ENCODE results near the gene ZBTB7C.
A peak's percentile ranks its signal among the peaks of the same experiment; 100 is the strongest.

Gene ZBTB7C

DNA sequence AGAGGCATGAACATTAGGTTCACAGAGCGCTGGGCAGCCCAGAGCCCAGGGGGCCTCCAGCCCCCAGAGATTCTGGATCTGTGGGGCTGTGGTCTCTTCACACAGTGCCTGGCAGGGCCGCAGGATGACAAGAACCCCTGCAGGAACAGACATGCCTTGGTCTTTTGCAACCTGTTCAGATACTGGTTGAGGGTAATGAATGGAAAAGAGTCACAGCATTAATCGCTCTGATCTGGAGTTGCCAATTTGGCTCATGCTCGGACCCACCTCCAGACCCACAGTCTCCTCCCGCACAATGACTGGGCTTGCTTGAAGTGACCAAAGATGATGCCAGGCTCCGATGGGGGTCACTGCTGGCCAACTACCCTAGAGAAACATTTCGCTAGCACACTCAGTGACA lies 249.4 kb downstream of the ZBTB7C start:
- DNase-seq: no peak

DNA sequence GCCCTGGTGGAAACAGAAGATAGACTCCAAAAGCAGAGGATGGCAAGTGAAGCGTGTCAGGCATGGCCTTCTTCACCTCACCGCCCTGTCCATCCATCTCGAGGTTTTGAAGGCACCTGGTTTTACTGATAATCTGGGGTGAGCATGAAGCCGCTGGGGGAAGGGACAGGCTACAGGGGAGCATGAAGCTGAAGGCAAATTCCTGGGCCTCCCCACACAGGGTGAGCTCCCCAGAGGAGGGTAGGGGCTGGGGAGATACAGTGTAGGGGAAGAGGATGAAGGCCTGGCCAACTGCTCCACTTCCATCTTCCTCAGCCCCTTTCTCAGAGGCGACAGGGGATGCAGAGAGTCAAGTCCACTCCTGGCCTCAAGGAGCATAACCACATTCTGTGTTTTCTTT lies 250.5 kb downstream of the ZBTB7C start:
- no peak for DNase-seq

GRCh38 chr18:48157956-48158355 lies 251.2 kb downstream of the ZBTB7C start:
- no peak for DNase-seq

- DNase-seq: no peak
Measured at GRCh38 chr18:48155856-48156255, 253.3 kb downstream of the ZBTB7C start.

DNA sequence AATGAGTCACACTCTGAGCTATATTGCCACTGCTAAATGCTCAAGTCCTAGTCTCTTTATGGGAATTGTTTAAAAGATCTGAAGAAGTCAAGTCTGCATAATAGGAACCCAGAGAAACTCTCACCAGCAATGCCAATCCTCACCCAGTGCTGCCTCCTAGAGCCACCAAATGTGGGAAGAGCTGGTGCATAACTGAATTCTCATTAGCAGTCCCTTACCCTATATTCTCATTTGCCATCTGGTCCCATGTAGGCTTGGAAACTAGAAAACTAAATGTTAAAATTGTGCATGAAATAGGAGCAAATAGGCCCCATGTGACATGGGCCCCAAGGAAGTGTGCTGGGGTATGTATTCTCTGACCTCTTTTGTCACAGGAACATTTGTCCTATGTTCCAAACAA lies 254.4 kb downstream of the ZBTB7C start:
- no peak for DNase-seq

DNA sequence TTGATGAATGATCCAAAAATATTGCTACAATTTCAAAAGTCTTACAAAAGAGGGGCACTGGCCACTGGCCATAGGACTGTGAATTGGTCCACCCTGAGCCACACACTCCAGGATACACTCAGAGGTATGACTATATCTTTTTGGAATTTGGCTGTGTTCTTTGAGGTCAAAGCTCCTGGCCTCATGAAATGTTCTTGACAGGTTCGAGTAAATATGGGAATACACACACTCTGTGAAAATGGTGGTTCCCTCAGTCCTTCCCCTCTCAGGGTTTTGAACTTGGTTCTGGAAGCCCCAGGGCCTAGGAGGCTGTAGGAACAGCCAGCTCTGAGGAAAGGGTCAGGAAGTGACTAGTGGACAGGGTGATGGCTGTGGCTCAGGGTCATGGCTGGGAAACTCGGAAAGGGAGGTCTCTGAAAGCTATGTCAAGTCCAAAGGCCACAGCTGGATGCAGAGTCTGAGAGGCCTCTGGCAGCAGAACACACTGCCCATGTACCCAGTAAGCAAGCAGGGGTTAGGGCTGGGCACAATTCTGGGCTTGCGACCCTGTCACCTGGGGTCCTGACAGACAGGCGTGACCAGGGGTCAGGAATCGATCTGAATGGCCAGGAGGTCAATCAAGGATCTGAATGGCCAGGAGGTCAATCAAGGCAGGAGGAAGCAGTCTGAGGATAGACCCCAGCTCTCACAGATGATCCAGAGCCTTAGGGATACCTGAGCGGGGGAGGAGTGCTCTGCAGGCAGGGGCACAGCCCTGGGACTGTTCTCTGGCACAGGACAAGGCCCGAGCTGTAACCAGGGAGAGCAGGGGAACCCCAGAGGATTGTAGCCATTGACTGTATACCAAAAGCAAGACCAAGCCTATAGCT lies 255.3 kb downstream of the ZBTB7C start:
- DNase-seq: no peak

GRCh38 chr18:48152549-48152948 lies 256.6 kb downstream of the ZBTB7C start:
- DNase-seq: no peak

DNA sequence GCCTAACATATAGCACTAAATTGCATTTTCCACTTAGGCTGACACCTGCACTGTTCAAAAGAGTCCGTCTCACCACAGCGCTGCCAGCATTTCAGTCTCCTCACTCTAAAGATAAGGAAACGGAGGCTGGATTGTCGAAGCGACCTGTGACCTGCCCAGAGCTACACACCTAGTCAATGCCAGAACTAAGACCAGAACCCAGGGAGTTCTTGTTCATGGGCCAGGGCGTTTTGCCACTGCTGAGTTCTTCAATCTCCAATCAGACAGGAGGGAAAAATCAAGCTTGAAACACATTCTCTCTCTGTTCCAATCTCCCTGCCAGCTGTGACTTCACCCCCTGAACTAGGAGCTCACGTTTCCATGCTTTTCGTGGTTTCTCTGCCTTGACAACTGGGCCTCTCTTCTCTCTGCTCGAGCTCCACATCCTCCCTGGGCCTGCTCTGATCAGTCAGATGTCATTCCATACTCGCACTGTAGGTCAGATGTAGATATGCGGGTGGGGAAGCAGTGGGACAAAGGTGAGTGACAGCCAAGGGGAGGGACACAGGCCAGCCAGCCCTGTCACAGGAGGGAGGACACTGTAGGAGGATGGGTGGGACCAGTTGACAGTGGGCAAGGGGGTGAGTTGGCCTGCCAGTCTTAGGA lies 257.6 kb downstream of the ZBTB7C start:
- DNase-seq: no peak

DNA sequence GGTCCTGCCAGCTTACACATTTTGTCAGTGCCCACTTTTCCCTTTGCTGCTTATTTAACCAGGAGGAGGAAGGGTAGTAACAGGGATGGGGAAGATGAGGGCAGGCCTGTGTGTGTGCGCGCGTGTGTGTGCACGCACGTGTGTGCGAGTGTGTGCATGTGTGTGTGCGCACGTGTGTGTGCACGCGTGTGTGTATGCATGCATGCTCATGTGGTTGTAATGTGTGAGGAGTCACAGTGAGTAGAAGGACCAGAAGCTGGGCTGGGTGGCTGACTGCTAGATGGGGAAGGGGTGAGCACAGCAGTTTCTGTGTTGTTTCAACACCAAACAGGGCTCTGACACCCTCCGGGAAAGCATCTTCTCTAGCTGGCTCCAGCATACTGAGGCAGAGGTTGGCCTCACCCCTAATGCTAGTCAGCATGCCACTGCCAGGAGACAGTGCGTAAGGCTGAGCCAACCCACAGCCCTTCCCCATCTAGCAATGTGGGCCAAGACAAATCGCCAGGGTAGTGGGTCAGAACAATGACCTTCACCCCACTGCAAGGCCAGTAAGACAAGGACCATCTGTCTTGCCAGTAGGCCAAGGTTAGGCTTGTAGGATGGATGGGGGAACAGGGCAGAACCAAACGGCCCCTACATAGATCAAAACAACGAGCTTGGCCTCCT lies 260.0 kb downstream of the ZBTB7C start:
- no peak for DNase-seq

- no peak for DNase-seq
Measured at GRCh38 chr18:48142994-48143393, 266.2 kb downstream of the ZBTB7C start.

GRCh38 chr18:48142353-48142752 lies 266.8 kb downstream of the ZBTB7C start:
- no peak for DNase-seq

DNA sequence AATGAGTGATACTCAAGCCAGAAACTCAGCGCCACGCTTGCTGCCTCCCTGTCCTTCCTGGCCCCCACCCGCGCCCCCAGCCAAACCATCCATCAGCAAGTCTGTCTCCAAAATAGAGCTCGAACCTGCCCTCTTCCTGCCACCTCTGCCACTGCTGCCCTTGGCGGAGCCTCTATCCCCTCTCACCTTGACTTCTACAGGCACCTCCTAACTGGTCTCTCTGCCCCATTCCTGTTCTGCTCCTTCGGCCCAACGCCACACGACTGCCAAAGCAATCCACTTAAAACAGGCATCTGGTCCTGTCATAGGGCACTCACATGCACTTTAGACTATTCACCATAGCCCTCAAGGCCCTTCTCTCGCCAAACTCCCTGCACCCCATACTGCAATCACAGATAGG lies 268.5 kb downstream of the ZBTB7C start:
- no peak for DNase-seq

- DNase-seq: no peak
Measured at GRCh38 chr18:48139431-48140347, 269.5 kb downstream of the ZBTB7C start.

GRCh38 chr18:48138660-48139430 lies 270.3 kb downstream of the ZBTB7C start:
- DNase-seq: no peak

DNA sequence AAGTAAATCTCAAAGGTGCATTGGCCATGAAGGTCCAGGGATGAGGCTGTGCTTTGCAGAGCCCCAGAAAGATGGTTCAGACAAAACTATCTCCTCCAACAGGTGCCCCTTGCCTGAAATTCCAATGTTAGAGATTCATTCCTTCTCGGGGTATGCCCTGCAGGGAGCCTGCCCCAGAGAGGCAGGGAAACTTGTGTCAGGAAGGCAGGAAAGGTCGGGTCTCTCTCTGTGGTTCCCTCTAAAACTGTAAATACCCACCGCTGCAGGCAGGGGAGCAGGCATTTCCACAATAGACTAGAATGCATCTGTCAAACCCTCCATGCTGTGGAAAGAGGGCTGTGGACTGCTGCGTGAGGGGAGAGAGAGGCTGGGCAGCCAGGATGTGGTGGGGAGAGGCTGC lies 271.0 kb downstream of the ZBTB7C start:
- DNase-seq: no peak

DNA sequence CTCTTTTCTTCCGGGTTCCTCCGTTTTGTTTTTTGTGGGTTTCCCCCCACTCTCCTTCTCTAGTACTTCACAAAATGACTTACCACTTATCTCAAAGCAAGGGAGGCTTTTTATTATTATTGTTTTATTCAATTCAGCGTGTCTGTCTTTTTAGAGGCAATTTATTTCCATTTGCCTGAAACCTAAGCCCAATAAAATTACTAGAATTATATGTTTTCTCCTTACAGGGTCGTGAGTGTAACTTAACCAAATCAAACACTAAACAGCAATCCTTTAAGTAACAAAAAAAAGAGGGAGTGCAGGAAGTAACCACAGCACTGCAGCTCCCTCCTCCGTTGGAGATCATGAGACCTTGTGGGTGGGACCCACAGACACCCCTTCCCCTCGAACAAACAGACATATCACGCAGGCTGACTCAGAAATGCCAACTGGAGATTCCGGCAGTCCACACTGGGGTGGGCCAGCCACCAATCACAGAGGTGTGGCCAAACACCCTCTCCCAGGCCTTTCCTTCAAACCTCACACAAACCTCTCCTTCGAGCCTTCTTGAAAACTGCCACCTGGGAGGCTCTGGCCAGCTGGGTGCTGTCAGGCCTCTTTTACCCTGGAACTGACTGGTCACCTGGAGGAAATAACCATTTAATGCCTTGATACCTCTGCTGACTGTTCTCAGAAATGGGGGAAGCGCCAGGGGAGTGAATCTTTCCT lies 271.7 kb downstream of the ZBTB7C start:
- DNase-seq: peak; percentile 24

DNA sequence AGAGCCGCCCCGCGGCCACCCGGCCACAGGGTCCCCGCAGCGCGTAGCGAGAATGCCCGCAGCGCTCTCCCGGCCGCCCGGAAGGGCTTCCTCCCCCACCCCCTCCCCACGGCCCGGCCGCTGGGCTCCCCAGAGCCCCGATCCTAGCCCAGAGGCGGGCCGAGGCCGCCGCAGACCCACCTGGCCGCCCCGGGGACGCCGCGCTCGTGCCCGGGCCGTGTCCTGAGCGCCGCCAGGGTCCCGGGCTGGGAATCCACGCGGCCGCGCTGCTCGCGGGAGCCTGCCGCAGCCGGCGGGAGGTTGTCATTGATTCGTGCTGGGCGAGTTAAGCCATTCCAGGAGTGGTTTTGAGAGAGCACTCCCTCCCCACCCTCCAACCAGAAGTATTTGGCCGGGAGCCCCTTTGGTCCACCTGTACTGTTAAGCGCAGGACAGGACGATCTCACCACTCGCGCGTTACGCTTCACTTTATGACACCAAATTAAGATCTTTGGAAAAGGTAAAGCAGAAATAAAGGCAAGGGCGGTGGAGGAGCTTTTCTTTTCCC lies 272.3 kb downstream of the ZBTB7C start:
- no peak for DNase-seq

DNA sequence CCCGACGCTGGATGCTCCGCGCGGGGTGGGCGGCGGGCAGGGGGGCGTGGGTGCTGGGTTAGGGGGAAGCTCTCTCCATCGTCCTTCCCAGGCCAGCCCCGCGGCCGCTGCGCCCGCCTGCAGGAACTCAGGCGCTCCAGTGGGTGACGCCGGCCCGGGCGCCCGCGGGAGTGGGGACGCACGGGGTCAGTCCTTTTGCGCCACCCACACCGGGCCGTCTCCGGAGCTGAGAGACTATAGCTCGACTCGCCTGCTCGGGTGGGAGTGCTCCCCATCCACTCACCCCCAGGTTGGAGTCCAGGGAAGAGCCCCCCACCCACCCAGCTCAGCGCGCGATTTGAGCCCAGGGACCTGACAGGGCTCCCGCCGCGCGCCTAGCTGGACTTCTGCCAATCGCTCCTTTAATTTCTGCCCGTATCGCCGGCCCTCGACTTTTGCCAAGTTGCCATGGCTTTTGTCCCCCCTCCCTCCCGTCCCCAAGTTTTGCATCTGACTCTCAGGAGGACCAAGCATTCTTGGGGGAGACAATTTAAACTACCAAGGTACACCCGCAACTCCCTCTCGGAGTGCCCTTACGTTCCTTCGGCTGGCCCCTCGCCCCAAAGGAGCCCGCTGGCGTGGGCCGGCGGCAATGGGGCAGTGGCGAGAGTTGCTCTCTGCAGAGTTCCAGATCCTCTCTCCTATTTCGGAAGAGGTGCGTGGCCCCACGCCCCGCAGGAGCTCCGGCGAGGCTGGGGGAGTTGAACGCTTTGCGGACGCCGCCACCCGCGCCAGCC lies 272.9 kb downstream of the ZBTB7C start:
- DNase-seq: peak; percentile 24

DNA sequence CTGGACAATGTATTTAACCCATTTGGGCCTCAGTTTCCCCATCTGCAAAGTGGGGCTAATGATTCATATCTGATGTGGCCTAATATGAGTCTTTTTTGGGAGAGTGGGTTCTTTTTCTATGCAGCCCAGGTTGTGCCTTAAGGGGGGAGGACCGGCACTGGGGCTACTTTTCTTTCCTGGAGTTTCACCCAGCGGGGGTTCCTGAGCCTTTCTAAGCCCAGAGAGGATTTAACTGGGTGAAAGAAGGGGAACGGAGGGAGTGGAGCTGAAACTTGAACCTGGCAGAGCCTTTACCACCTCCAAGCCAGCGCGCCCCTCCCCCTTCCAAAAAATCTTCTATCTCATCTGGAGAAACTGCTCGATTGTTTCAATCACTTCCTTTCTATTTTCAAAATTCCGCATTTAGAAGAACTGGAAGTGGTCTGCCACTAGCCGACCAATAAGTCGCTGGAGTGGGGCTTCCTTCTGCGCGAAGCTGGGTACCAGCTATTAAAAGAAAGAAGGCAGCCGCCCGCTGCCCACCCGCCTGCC lies 273.7 kb downstream of the ZBTB7C start:
- DNase-seq: no peak

- no peak for DNase-seq
Measured at GRCh38 chr18:48134609-48135008, 274.6 kb downstream of the ZBTB7C start.
